C4-2B (cell line): Measurements from ENCODE around the gene PARP1.
"Not testable (repeated sequence)": the region's sequence is repeated elsewhere in the genome, so short reads cannot be mapped to it uniquely, and the experiment has no call there.

Experiments used
- H3K27ac ChIP-seq: fragments of 450-650 bp; 2 replicates; pipeline ENCODE4 v1.5.1; 2017
- ZFX ChIP-seq: fragments of 450-650 bp; IDR thresholded peaks from 2 replicates; pipeline ENCODE4 v1.6.1; 2017
- TF ChIP-seq, protein P1 (sequence below): fragments of 450-650 bp; conservative IDR thresholded peaks from 2 replicates; pipeline ENCODE4 v1.5.1; 2017; ENCODE audit warnings: mild to moderate bottlenecking

PARP1 gene

DNA sequence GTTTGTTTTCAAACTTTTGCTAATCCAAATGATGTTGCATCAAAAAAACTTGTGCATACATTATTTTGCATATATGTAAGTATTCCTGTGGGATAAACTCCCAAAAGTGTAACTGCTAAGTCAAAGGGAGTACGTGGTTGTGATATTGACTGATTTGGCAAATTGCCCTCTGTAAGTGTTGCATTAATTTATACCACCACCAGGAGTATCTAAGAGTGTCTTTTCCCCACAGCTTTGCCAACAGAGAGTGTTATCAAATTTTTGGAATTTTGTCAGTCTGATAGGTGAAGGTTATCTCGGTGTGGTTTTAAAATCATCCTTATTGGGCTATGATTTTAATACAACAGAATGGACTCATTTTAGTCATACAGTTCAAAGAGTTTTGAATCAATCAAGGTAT lies 30.1 kb upstream of the PARP1 start:
- H3K27ac ChIP-seq, result no peak overlapping the region
- no peak for TF ChIP-seq ZFX
- TF ChIP-seq, protein P1, sequence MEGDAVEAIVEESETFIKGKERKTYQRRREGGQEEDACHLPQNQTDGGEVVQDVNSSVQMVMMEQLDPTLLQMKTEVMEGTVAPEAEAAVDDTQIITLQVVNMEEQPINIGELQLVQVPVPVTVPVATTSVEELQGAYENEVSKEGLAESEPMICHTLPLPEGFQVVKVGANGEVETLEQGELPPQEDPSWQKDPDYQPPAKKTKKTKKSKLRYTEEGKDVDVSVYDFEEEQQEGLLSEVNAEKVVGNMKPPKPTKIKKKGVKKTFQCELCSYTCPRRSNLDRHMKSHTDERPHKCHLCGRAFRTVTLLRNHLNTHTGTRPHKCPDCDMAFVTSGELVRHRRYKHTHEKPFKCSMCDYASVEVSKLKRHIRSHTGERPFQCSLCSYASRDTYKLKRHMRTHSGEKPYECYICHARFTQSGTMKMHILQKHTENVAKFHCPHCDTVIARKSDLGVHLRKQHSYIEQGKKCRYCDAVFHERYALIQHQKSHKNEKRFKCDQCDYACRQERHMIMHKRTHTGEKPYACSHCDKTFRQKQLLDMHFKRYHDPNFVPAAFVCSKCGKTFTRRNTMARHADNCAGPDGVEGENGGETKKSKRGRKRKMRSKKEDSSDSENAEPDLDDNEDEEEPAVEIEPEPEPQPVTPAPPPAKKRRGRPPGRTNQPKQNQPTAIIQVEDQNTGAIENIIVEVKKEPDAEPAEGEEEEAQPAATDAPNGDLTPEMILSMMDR, result peak; percentile 55; the same call in 1 of the 2 replicates

DNA sequence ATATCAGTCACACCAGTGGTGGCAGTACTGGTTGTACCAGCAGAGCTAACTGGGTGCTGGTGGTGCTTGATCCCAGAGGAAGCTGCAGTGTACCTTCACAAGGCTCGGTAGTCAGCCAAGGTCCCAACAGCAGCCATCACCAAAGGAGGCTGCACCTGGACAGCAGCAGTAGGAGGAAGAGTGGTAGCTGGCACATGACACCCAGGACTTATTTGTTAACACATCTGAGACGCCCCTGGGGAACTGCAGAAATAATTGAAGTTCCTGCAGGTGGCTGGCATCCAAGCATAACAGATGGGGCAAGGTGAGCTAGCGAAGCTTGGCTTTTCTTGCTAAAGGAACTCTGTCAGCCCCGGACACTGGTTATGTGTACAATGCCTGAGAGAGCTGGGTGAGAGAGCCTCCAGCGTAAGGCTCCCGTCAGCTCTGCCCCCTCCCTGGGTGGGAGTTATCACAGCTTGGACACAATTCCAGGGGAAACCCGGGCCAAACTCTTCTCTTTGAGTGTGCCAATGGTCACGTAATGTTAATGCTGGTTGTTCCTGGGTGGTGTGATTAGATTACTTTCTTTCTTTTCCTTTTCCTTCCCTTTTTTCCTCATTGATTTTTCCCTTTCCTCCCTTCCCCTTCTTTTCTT lies 29.1 kb upstream of the PARP1 start:
- H3K27ac ChIP-seq, result no peak overlapping the region
- no peak for TF ChIP-seq ZFX
- TF ChIP-seq, protein P1, result no peak

DNA sequence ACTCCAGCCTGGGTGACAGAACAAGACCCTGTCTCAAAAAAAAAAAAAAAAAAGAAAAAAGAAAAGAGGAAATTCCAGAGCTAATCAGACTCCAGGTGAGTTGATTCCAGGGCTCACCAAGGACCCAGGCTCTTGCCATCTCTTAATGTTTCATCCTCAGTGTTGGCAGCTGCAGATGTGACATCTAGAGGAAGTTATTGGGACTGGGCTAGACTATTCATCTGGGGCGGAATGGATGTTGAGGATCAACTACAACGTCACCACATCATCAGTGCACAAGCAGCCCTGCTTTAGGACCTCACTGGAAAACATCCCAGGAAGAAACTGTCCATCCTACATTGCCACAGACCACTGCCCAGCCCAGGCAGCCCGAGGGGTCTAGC lies 28.6 kb upstream of the PARP1 start:
- no peak for TF ChIP-seq ZFX
- TF ChIP-seq, protein P1, result no peak
- no peak overlapping the region for H3K27ac ChIP-seq

DNA sequence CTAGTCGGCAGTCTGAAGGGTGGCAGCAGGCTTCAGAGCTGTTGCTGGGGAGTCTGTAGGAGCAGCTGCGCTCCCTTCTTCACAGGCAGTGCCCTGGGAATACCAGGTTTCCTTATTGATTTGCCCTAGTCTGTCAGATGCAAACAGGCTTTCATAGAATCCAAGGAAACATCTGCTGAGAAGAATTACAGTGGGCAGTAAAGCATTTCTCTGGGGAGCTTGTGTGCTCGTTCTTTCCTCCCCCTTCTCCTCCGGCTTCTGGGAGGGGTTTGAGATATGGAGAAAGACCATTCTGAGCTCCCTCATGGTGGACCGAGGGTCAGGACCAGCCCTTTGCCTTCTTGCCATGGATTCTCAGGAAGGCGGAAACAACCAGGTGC lies 25.4 kb upstream of the PARP1 start:
- no peak for TF ChIP-seq ZFX
- TF ChIP-seq, protein P1, result no peak
- H3K27ac ChIP-seq, result no peak overlapping the region

DNA sequence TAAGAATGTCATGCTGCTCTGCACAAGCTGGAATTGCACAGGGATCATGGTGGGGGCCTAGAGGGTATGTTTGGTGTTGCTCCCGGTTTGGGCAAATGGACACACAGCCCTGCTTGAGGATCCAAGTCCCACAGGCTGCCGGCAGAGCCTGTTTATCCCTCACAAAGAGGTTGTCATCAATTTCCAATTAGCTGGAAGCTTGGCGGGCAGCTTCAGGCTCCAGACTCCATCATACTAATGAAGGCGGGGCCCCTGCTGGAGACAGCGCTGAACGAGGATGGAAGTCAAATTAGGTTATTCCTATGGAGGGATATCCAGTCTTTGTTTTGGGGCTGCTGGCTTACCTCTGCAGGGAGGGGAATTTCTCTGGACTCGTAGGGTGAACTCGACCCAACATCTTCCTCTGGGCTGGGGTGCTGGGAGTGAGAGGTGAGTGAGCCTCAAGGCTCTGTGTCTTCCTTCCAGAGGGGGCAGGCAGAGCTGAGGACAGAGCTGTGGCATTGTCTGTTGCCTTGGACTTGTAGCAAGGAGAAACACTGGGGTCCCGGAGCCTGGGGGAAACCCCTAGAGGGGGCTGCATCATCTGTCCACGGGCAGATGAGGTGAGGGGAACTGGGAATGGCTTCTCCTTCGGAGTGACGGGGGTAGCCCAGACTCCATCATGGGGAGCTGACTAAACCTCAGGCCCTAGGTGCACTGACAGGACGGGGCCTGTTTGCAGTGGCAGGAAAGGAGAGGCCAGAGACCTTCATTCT lies 24.9 kb upstream of the PARP1 start:
- no peak overlapping the region for H3K27ac ChIP-seq
- TF ChIP-seq, protein P1, result no peak
- no peak for TF ChIP-seq ZFX

DNA sequence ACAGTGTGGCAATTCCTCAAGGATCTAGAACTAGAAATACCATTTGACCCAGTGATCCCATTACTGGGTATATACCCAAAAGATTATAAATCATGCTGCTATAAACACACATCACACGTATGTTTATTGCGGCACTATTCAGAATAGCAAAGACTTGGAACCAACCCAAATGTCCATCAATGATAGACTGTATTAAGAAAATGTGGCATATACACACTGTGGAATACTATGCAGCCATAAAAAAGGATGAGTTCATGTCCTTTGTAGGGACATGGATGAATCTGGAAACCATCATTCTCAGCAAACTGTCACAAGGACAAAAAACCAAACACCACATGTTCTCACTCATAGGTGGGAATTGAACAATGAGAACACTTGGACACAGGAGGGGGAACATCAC lies 24.0 kb upstream of the PARP1 start:
- not testable (repeated sequence) for H3K27ac ChIP-seq

DNA sequence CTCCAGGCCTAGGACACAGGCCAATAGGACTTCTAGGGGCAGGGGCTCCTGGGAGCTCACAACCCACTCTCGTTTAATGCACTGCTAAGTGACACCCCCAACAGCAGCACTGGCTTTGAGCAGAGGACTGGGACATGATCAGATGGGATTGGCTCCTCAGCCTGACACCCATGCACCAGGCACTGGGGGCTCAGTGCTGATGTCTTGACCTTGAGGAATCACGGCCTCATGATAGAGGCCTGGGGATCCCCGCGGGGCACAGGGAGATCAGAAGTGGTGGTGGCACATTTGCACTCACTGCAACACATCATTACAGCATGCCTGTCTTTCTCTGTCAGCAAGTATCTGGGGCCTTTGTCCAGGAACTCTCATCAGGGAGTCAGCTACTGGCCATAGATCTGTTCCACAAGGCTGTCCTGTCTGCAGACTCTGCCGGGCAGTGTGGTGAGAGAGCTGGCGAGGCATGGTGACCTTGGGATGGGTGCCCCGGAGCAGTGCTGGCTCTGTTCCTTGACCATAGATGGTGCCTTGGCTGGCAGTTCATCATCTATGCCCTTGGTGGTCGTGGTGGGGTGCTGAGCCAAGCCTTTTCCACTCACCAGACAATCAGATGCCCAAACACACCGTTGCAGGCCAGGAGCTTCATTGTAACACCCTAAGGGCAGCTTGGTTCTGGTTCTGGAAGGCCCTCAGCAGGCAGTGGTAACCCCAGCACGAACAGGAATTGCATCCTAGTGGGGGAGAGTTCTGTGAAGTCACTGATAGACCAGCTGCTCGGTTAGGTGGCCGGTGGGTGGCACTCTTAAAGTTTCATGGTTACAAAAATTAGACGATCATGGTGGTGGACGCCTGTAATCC lies 22.2 kb upstream of the PARP1 start:
- no peak for TF ChIP-seq ZFX
- TF ChIP-seq, protein P1, result no peak
- no peak overlapping the region for H3K27ac ChIP-seq
